ENCODE results near the gene WAS. TPM values are rescaled to one million over a fixed set of nuclear protein-coding genes. Genes with fewer than 3 reads are reported as not detected.

WAS gene
- total RNA-seq, 4 donors from 2014 or later = 0.68 to 5.2 (median 3.5) TPM

DNA sequence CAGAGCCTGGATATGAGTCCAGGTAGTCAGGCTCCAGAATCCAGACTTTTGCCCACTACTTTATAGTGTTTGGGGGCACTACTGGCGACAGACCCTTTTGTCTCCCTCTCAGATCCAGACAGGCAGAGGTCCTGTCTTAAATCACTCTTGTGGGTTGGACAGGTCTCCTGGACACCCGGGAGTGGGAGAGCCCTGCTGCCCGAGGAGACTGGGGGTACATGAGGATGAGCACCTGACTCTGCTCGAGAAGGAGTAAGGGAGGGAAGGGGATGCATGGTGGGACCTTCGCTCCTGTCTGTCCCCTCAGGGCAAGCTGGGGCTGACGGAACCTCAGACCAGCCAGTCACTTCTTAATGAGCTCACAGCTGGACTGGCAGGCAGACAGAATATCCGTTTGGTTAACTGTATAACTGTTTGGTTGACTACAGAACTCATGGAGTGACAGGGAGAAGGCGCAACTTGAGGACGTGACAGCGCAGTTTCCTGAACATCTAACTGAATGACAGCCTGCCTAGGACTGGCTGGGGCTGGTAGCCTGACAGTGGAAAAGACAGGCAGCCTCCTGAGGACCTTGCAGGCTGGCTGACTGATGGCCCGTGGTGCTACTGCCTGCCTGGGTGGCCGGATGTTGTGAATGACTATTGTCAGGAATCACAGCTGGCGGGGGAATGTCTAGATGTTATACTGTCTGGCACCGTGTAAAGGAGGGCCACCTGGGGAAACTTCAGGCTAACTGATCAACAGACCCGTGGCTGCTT is 11.4 kb downstream of the WAS start:
- peaks cover 22% of the 10 kb centered on the region for H3K4me1 ChIP-seq
- no peaks in the 10 kb centered on the region for H3K9me3 ChIP-seq
- H3K4me3 ChIP-seq = no peak overlapping the region
- no peaks in the 10 kb centered on the region for H3K36me3 ChIP-seq
- H3K27ac ChIP-seq = no peak overlapping the region
- WGBS = 63% methylated on average over 14 of the region's 15 CpGs
- H3K27me3 ChIP-seq = no peaks in the 10 kb centered on the region
- no peak for DNase-seq (ENCODE audit: low spot score in 2 of 2)
- no peak for TF ChIP-seq POLR2A (IDR thresholded peaks at IDR 0.05)
- TF ChIP-seq POLR2AphosphoS5 (IDR thresholded peaks at IDR 0.05) = no peak
- TF ChIP-seq EP300 (IDR thresholded peaks at IDR 0.05) = no peak
- TF ChIP-seq, protein P1, sequence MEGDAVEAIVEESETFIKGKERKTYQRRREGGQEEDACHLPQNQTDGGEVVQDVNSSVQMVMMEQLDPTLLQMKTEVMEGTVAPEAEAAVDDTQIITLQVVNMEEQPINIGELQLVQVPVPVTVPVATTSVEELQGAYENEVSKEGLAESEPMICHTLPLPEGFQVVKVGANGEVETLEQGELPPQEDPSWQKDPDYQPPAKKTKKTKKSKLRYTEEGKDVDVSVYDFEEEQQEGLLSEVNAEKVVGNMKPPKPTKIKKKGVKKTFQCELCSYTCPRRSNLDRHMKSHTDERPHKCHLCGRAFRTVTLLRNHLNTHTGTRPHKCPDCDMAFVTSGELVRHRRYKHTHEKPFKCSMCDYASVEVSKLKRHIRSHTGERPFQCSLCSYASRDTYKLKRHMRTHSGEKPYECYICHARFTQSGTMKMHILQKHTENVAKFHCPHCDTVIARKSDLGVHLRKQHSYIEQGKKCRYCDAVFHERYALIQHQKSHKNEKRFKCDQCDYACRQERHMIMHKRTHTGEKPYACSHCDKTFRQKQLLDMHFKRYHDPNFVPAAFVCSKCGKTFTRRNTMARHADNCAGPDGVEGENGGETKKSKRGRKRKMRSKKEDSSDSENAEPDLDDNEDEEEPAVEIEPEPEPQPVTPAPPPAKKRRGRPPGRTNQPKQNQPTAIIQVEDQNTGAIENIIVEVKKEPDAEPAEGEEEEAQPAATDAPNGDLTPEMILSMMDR (IDR thresholded peaks at IDR 0.05) = no peak

DNA sequence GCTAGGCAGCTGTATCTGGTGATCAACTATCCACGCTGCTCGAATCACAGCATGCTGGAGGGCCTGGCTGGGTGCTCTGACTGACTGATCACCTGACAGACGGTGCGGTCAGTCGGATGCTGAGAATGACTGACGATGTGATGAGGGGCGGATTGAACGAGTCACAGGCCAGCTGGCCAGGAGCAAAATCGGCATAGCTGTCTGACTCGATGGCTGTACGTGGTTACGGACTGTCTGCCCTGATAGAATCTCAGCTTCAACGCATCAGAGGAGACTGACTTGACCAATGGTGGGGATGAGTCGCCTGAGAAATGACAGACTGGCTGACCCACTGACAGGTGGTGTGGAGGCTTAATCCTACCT is 11.9 kb downstream of the WAS start:
- H3K36me3 ChIP-seq = peaks cover 6% of the 10 kb centered on the region
- peak overlapping the region; percentile 82 for H3K27ac ChIP-seq
- WGBS = 53% methylated on average over 5 of the region's 14 CpGs
- H3K4me1 ChIP-seq = peaks cover 22% of the 10 kb centered on the region
- no peak for DNase-seq (ENCODE audit: low spot score in 2 of 2)
- peak overlapping the region; percentile 78 for H3K4me3 ChIP-seq
- H3K27me3 ChIP-seq = no peaks in the 10 kb centered on the region
- H3K9me3 ChIP-seq = no peaks in the 10 kb centered on the region
- TF ChIP-seq EP300 (IDR thresholded peaks at IDR 0.05) = no peak
- TF ChIP-seq, protein P1 (IDR thresholded peaks at IDR 0.05) = no peak
- no peak for TF ChIP-seq POLR2A (IDR thresholded peaks at IDR 0.05)
- TF ChIP-seq POLR2AphosphoS5 (IDR thresholded peaks at IDR 0.05) = no peak

DNA sequence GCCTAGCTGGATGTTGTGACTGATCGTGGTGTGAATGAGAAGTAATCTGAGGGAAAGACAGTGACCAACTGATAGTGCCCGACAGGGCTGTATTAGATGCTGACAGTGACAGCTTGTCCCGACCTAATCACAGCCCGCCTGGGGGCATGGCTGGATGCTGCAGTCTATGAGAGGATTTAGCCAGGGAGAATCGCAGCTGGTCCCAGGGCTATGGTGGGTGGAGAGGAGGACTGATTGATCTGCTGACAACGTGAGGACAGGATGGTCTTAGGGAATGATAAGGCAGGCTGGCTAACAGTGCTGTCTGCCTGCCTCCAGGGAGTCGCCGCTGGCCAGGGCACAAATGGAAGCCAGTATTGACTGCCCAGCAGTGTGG is 12.3 kb downstream of the WAS start:
- Histone ChIP-seq H3K36me3 (peaks cover 10% of the 10 kb centered on the region), H3K9me3 (no peaks in the 10 kb centered on the region), H3K4me3 (peak overlapping the region; percentile 78), H3K4me1 (peaks cover 22% of the 10 kb centered on the region), H3K27ac (peak overlapping the region; percentile 82), H3K27me3 (no peaks in the 10 kb centered on the region)
- 59% methylated on average over 4 of the region's 8 CpGs for WGBS
- DNase-seq (ENCODE audit: low spot score in 2 of 2) = no peak
- no peak for TF ChIP-seq EP300 (IDR thresholded peaks at IDR 0.05)
- TF ChIP-seq, protein P1 (IDR thresholded peaks at IDR 0.05) = no peak
- TF ChIP-seq POLR2AphosphoS5 (IDR thresholded peaks at IDR 0.05) = no peak
- TF ChIP-seq POLR2A (IDR thresholded peaks at IDR 0.05) = no peak

DNA sequence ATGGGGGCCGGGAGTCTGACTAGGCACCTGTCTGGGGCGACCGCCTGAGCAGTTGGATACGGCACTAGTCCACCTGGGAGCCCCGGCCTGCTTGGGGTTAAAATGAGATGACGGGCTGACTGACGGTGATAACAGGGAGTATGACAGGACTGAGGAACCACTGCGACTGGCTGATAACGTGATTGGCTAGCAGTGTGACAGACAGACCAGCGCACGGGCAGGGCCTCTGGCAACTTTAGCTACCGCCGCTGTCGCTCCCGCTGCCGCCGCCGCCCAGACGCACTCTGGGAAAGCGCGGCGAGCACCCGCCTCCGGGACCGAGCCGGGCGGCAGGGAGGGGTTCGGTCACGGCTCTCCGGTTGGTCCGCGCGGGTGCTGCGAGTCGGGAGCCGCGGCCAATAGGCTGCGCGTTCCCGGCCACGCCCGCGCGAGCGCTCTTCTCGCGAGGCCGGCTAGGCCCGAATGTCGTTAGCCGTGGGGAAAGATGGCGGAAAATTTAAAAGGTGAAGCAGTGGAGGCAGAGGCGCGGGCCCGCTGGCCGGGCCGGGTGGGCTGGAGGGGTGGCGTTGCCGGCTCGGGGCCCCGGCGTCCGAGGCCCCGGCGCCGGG is 12.8 kb downstream of the WAS start, which contains the start of gene SUV39H1:
TSS of gene SUV39H1 (plus strand) at position 434 of the 608 bp plus-strand sequence. CDS start at position 485, 51 bp downstream.
- H3K9me3 ChIP-seq = no peaks in the 10 kb centered on the region
- H3K27ac ChIP-seq = peak within 1 kb of the TSS; percentile 82
- H3K4me3 ChIP-seq = peak within 1 kb of the TSS; percentile 78
- 41% methylated on average over 58 of the region's 66 CpGs for WGBS
- H3K4me1 ChIP-seq = peaks cover 22% of the 10 kb centered on the region
- TF ChIP-seq EP300 (IDR thresholded peaks at IDR 0.05) = no peak
- peak in 1 of 3 donors; percentile 76 for TF ChIP-seq POLR2AphosphoS5 (IDR thresholded peaks at IDR 0.05)
- TF ChIP-seq POLR2A (IDR thresholded peaks at IDR 0.05) = peak in 1 of 2 donors; percentile 42
- TF ChIP-seq, protein P1 (IDR thresholded peaks at IDR 0.05) = no peak
- H3K27me3 ChIP-seq = no peaks in the 10 kb centered on the region
- peak; percentile 89 for DNase-seq (ENCODE audit: low spot score in 2 of 2)
- peaks cover 14% of the 10 kb centered on the region for H3K36me3 ChIP-seq
